ENCODE measurements around the gene SUDS3.
"Not testable (repeated sequence)": the region's sequence is repeated elsewhere in the genome, so short reads cannot be mapped to it uniquely, and the experiment has no call there.

SUDS3 gene

DNA sequence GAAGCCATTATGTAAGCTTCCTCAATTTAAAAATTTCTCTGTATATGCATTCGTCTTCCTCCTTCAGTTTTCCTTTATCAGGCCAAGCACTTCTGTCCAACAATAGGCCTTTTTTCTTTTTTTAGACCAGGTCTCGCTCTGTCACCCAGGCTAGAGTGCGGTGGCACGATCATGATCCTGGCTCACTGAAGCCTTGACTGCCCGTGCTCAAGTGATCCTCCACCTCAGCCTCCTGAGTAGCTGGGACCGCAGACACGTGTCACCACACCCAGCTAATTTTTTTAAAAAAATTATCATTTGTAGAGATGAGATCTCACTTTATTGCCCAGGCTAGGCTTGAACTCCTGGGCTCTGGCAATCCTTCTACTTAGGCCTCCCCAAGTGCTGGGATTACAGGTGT is 29.5 kb upstream of the SUDS3 start:
- Mint-ChIP-seq H3K4me3 (no peak overlapping the region), H3K9me3 (no peaks in the 10 kb centered on the region), H3K4me1 (ENCODE audit: low read depth) (peaks cover 21% of the 10 kb centered on the region), H3K27me3 (ENCODE audit: low read depth) (no peaks in the 10 kb centered on the region), H3K36me3 (ENCODE audit: low read depth) (peaks cover 5% of the 10 kb centered on the region), H3K27ac (no peak overlapping the region)
- no peak for DNase-seq (ENCODE audit: low spot score)

DNA sequence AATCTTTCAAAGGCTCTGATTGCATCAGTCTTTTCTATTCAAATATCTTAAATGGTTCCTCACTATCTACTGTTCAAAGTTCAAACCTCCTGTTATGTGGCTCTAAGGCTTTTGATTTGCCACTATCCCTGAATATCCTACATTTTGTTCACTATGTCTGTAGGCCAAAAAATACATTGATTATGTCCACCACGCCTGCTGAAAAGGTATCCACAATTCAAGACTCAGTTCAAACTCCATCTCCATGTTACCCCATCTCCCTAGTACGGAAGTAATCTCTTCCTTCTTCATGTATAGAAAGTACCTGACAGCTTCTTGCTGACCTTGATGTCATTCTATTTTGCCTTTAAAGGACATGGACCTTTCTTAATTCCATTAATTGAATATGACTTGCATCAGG is 28.4 kb upstream of the SUDS3 start:
- peaks cover 5% of the 10 kb centered on the region for H3K36me3 Mint-ChIP-seq (ENCODE audit: low read depth)
- H3K27ac Mint-ChIP-seq = no peak overlapping the region
- DNase-seq (ENCODE audit: low spot score) = no peak
- no peaks in the 10 kb centered on the region for H3K9me3 Mint-ChIP-seq
- peaks cover 21% of the 10 kb centered on the region for H3K4me1 Mint-ChIP-seq (ENCODE audit: low read depth)
- H3K27me3 Mint-ChIP-seq (ENCODE audit: low read depth) = no peaks in the 10 kb centered on the region
- no peak overlapping the region for H3K4me3 Mint-ChIP-seq

DNA sequence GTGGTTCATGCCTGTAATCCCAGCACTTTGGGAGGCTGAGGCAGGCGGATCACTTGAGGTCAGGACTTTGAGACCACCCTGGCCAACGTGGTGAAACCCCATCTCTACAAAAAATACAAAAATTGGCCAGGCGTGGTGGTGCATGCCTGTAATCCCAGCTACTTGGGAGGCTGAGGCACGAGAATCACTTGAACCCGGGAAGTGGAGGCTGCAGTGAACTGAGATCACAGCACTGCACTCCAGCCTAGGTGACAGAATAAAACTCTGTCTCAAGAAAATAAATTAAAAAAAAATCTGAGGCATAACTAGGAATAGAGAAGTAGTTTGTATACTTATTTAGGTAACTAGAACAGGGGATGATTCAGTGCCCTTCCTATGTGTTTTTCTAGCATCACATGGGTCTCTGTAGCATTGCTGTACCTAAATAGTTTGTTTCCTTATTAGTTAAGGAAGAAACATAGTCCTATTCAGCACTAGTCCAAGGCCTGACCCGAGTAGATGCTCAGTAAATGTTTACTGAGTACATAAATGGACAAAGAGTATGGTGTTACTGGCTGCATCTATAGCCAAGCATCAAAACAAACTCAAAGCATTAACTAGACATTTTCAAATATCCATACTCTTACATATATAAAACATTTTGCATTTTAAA is 25.3 kb upstream of the SUDS3 start:
- DNase-seq (ENCODE audit: low spot score) = no peak
- Mint-ChIP-seq H3K4me1 (ENCODE audit: low read depth) (peaks cover 22% of the 10 kb centered on the region), H3K27me3 (ENCODE audit: low read depth) (no peaks in the 10 kb centered on the region), H3K27ac (no peak overlapping the region), H3K36me3 (ENCODE audit: low read depth) (peaks cover 28% of the 10 kb centered on the region), H3K4me3 (no peak overlapping the region), H3K9me3 (peaks cover 15% of the 10 kb centered on the region)

DNA sequence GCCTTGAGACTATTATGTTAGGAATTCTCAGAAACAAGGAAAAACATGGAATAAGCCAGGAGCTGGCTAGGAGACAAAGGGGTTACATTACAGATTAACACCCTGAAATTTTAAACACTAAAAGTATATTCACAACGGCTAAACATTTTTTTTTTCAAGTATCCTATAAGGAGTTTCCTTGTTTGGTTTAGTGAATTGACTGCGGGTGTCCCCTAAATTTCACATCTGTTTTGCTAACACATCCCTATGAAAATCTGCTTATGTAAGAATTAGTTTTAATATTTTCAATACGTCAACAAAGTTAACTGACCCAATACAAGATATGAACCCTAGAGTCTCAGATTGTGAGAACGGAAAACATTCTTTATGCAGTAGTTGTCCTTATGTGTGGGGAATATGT is 22.6 kb upstream of the SUDS3 start:
- Mint-ChIP-seq H3K27ac (no peak overlapping the region), H3K27me3 (ENCODE audit: low read depth) (no peaks in the 10 kb centered on the region), H3K36me3 (ENCODE audit: low read depth) (peaks cover 26% of the 10 kb centered on the region), H3K4me1 (ENCODE audit: low read depth) (peaks cover 22% of the 10 kb centered on the region), H3K9me3 (peaks cover 15% of the 10 kb centered on the region), H3K4me3 (no peak overlapping the region)
- no peak for DNase-seq (ENCODE audit: low spot score)

DNA sequence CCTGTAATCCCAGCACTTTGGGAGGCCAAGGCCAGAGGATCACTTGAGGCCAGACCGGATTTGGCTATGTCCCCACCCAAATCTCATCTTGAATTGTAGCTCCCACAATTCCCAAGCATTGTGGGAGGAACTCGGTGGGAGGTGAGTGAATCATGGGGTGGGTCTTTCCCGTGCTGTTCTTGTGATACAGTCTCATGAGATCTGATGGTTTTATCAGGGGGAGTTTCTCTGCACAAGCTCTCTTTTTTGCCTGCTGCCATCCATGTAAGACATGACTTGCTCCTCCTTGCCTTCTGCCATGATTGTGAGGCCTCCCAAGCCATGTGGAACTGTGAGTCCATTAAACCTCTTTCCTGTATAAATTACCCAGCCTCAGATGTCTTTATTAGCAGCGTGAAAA is 21.9 kb upstream of the SUDS3 start:
- H3K27ac Mint-ChIP-seq; DNase-seq (ENCODE audit: low spot score); H3K27me3 Mint-ChIP-seq (ENCODE audit: low read depth); H3K4me3 Mint-ChIP-seq: not testable (repeated sequence)
- peaks cover 24% of the 10 kb centered on the region for H3K4me1 Mint-ChIP-seq (ENCODE audit: low read depth)
- peaks cover 15% of the 10 kb centered on the region for H3K9me3 Mint-ChIP-seq
- peaks cover 28% of the 10 kb centered on the region for H3K36me3 Mint-ChIP-seq (ENCODE audit: low read depth)

DNA sequence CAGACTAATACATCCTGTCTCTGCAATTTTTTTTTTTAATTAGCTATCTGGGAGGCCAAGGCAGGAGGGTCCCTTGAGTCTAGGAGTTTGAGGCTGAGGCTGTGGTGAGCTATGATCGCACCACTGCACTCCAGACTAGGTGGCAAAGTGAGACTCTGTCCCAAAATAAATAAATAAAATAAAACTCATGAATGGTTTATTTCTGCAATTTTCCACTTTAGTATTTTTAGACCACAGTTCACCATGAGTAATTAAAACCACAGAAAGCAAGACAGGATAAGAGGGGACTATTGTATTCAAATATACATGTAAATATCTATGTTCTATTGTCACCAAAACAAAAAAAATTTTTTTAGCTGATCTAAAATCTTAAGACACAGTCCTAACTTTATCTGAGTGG is 21.5 kb upstream of the SUDS3 start:
- no peak for DNase-seq (ENCODE audit: low spot score)
- peaks cover 28% of the 10 kb centered on the region for H3K4me1 Mint-ChIP-seq (ENCODE audit: low read depth)
- peaks cover 15% of the 10 kb centered on the region for H3K9me3 Mint-ChIP-seq
- H3K27me3 Mint-ChIP-seq (ENCODE audit: low read depth) = no peaks in the 10 kb centered on the region
- H3K36me3 Mint-ChIP-seq (ENCODE audit: low read depth) = peaks cover 31% of the 10 kb centered on the region
- no peak overlapping the region for H3K27ac Mint-ChIP-seq
- H3K4me3 Mint-ChIP-seq = no peak overlapping the region

DNA sequence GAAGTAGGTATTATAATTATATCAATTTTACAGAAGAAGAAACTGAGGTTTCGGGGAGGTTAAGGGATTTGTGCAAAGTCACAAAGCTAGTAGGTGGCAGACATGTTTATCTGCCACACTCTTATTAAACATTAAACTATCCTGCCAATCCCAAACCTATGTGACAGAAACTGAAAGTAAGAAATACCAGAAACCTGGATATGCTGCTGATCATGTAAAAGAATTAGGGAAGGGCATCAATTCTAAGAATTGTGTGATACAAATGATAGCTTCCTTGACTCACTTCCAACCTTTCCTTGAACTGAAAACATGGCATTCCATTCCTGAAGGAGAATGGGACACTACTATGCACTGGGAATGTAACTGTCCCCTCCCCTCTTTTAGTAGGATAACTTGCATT is 20.5 kb upstream of the SUDS3 start:
- Mint-ChIP-seq H3K27me3 (ENCODE audit: low read depth) (no peaks in the 10 kb centered on the region), H3K4me1 (ENCODE audit: low read depth) (peaks cover 27% of the 10 kb centered on the region), H3K9me3 (peaks cover 15% of the 10 kb centered on the region), H3K36me3 (ENCODE audit: low read depth) (peaks cover 31% of the 10 kb centered on the region), H3K27ac (no peak overlapping the region), H3K4me3 (no peak overlapping the region)
- DNase-seq (ENCODE audit: low spot score) = no peak

DNA sequence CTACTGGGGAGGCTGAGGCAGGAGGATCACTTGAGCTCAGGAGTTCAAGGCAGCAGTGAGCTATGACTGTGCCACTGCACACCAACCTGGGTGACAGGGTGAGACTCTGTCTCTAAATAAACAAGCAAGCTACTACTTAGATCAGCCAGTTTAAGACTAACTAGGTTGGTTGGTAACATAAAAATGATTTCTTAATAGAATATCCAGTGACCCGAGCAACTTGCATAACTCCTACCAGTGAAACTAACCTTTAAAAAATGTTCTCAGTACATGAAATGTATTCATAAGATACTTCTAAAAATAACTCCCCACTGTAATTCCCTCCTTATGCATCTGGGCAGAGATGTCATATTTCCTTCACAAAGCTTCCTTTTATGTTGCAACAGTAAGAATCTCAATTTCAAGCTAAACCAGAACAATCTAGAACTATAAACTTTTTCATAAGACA is 19.5 kb upstream of the SUDS3 start:
- Mint-ChIP-seq H3K4me3 (peak overlapping the region; percentile 95), H3K9me3 (peaks cover 15% of the 10 kb centered on the region), H3K27me3 (ENCODE audit: low read depth) (no peaks in the 10 kb centered on the region), H3K27ac (peak overlapping the region; percentile 88), H3K36me3 (ENCODE audit: low read depth) (peaks cover 31% of the 10 kb centered on the region), H3K4me1 (ENCODE audit: low read depth) (peaks cover 27% of the 10 kb centered on the region)
- no peak for DNase-seq (ENCODE audit: low spot score)

DNA sequence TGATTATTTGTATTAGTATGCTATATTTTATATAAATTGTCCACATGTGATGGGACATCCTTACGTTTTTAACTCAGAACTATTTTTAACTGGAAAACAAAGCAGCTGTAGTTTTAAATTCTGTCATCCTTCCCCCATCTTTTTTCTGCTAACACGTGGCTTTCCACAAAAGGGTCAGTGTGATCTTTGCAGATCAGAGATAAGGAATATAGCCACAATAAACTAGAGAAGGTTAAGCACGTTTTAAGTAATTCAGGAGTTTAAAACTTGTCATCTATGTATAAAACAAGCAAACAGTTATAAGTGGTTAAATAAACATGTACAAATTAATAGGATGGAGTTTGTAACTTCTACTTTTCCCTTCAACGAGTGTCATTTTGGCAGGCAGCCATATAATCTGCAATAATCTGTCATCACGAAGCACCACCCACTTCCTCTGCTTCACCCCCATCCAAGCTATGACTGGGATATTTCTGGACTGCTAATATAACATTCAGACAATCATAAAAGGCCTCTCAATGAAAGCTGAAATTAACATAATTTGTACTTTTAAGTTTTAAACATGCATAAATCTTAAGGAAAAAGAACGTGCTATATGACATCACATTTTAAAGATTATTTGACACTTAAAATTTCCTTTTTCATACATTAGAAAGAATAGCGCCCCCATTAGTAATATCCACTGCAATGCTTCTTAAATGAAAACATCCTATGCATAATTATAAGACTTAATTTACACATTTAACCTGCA is 18.9 kb upstream of the SUDS3 start:
- H3K4me3 Mint-ChIP-seq = peak overlapping the region; percentile 95
- H3K27me3 Mint-ChIP-seq (ENCODE audit: low read depth) = no peaks in the 10 kb centered on the region
- DNase-seq (ENCODE audit: low spot score) = peak; percentile 49
- peak overlapping the region; percentile 88 for H3K27ac Mint-ChIP-seq
- H3K4me1 Mint-ChIP-seq (ENCODE audit: low read depth) = peaks cover 27% of the 10 kb centered on the region
- H3K9me3 Mint-ChIP-seq = peaks cover 15% of the 10 kb centered on the region
- peaks cover 31% of the 10 kb centered on the region for H3K36me3 Mint-ChIP-seq (ENCODE audit: low read depth)

DNA sequence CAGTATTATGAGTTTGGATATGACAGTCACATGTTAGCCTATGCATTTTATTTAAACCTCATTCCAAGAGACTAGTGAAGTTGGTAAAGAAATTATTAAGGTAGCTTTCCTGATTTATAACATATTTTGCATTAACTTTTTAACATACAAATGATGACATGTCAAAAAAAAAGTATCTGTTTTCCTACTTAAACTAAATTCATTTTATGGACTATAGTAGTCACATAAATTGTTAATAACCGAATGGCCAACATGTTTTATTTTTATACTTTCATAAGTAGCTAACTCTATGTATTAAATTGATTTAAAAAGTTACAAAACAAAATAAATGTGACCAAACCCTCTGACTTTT is 18.4 kb upstream of the SUDS3 start:
- DNase-seq (ENCODE audit: low spot score) = no peak
- Mint-ChIP-seq H3K4me1 (ENCODE audit: low read depth) (peaks cover 27% of the 10 kb centered on the region), H3K36me3 (ENCODE audit: low read depth) (peaks cover 29% of the 10 kb centered on the region), H3K9me3 (peaks cover 14% of the 10 kb centered on the region), H3K4me3 (peak overlapping the region; percentile 95), H3K27me3 (ENCODE audit: low read depth) (no peaks in the 10 kb centered on the region), H3K27ac (peak overlapping the region; percentile 88)

DNA sequence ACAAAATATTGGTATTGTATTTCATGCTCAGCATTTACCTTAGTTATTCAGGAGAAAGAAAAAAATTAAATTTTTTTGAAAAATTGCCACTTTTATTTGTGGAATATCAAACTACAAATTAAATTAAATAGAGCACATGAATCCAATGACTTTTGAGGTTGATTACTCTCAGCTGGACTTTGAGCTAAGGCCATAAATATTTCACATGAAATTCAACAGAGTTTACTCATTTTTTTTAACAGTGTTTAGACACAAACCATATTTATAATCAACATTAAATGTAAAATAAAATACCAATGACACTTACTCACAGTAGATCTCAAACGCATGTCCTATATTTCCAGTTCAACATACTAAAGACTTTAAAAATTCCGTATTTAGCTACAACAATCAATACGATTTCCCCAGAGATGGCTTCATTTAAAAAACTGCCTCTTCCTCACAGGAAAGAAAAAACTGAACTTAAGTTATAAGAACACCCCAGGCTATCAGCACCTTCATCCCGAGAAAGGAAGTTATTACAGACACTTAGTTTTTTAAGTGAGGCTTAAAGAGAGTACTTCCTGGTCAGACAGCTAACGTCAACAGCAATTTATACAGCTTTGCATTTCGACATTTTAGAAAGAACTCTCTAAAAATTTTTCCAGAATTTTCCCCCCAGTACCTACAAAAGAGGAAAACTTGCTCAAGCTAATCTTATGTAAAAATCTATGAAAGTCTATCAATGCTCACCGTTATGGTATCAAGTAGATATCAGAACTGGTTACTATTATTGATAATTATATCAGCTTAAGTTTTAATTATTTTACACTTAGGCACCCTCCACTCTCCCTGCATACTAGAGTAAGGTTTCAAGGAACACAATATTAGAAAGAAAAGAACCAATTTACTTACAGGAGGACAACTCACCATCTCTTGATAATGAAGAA is 17.5 kb upstream of the SUDS3 start:
- Mint-ChIP-seq H3K36me3 (ENCODE audit: low read depth) (peaks cover 22% of the 10 kb centered on the region), H3K27me3 (ENCODE audit: low read depth) (no peaks in the 10 kb centered on the region), H3K9me3 (peaks cover 11% of the 10 kb centered on the region), H3K4me3 (peak overlapping the region; percentile 95), H3K27ac (peak overlapping the region; percentile 93), H3K4me1 (ENCODE audit: low read depth) (peaks cover 21% of the 10 kb centered on the region)
- no peak for DNase-seq (ENCODE audit: low spot score)

DNA sequence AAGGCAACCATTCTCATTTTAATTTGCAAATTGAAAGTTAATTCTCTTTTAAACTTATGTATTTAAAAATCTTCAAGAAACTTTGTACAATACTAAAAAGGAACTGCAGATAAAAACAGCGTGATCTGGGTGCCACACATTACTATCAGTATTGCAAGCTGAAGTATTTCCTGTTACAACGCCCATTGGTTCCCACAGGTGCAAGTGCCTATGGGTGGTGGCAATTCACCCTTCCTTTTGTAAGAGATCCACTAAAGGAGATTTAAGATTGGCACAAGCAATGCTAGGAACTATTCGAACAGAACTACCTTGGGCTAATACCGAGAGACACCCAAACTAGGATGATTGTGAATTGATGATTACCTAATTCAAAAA is 16.8 kb upstream of the SUDS3 start:
- peaks cover 7% of the 10 kb centered on the region for H3K9me3 Mint-ChIP-seq

DNA sequence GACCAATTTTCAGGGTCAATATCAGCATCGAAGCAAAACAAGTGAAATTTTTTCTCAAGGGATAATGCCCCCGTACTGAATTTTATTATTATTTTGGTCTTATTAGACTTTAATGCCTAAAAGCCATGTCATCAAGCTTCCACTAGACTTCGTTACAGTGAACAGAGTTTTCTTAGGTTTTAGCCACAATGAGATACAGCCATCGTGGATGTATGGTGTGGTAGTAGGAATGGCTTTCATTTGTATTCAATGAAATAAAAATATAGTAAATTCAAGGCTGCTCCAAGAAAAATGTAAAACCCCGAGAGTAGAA is 15.3 kb upstream of the SUDS3 start:
- Mint-ChIP-seq H3K36me3 (ENCODE audit: low read depth) (peaks cover 6% of the 10 kb centered on the region), H3K27me3 (ENCODE audit: low read depth) (no peaks in the 10 kb centered on the region), H3K27ac (no peak overlapping the region), H3K9me3 (no peaks in the 10 kb centered on the region), H3K4me1 (ENCODE audit: low read depth) (peaks cover 19% of the 10 kb centered on the region), H3K4me3 (no peak overlapping the region)
- no peak for DNase-seq (ENCODE audit: low spot score)

More for the DNA sequence above, 16.8 kb upstream of the SUDS3 start:
- H3K27ac Mint-ChIP-seq = peak overlapping the region; percentile 93
- H3K4me1 Mint-ChIP-seq (ENCODE audit: low read depth) = peaks cover 21% of the 10 kb centered on the region
- H3K4me3 Mint-ChIP-seq = peak overlapping the region; percentile 95
- H3K27me3 Mint-ChIP-seq (ENCODE audit: low read depth) = no peaks in the 10 kb centered on the region
- H3K36me3 Mint-ChIP-seq (ENCODE audit: low read depth) = peaks cover 16% of the 10 kb centered on the region
- no peak for DNase-seq (ENCODE audit: low spot score)

DNA sequence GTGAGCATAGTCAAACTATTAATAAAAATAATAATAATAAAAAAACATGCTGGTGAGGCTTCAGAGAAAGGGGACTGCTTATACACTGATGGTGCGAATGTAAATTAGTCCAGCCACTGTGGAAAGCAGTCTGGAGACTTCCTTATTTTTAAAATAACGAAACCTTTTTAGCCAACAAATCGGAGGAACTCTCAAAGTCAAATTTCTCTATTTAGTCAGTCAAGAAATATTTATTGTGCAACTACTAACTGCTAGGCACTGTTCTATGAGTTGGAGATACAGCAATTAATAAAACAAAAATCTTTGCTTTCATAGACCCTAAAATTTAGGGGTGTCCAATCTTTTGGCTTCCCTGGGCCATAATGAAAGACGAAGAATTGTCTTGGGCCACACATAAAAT is 14.5 kb upstream of the SUDS3 start:
- H3K36me3 Mint-ChIP-seq (ENCODE audit: low read depth) = peaks cover 6% of the 10 kb centered on the region
- H3K27ac Mint-ChIP-seq = no peak overlapping the region
- no peaks in the 10 kb centered on the region for H3K9me3 Mint-ChIP-seq
- H3K27me3 Mint-ChIP-seq (ENCODE audit: low read depth) = no peaks in the 10 kb centered on the region
- H3K4me1 Mint-ChIP-seq (ENCODE audit: low read depth) = peaks cover 18% of the 10 kb centered on the region
- no peak for DNase-seq (ENCODE audit: low spot score)
- no peak overlapping the region for H3K4me3 Mint-ChIP-seq
